Fibroblast of skin of left biceps (primary cell): ENCODE data around the gene ANKMY1.

Experiments
- DNase-seq, 2 experiments: peaks; one replicate each; pipeline ENCODE4 v3.0.0-alpha.2; 2013; ENCODE audit warnings: low read depth in 2 of 2

The ANKMY1 gene

GRCh38 chr2:240473211-240473610, 84.6 kb downstream of the ANKMY1 start:
- DNase-seq: no peak

DNA sequence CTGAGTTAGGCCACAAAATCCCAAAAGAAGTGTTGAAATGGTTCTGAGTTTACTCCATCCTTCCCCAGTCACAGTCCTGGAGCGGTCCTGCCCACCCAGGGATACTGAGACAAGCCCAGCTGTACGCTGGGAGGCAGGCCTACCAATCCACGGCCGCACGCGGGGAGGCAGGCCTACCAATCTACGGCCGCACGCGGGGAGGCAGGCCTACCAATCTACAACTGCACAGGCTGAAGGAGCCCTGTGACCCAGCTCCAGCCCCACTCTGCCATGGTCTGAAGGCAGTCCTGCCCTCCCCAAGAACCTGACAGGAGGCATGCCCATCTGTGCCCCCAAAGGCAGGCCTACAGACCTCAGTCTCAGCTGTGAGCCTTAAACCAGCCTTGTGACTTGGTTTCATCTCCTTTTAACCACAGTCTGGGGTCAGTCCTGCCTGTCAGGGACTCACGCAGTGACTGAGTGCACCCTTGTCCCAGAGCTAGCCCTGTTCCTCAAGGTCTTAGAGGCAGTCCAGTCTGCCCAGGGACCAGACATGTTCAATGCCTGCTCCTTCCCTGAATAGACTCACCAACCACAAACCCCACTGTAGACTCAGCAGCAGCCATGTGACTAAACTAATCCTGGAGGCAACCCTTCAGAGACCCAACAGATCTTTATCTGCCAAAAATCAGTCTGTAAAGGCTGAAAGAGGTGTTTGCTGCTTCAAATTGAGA, 85.6 kb downstream of the ANKMY1 start:
- DNase-seq: no peak

DNA sequence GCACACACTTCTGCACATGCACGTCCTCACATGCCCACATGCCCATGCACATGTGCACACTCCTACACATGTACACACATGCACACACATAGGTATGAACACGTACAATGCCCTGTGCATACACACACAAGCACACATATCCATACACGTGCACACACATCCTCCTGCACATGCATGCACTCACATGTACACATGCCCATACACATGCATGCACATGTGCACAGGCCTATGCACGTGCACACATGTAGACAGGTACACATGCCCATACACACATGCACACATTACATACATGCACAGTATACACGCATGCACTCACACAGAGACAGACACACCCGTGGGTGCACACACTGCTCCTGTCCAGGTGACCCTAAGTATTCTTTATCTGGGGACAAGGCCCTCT, 88.0 kb downstream of the ANKMY1 start:
- DNase-seq: no peak

- DNase-seq: no peak
Measured at GRCh38 chr2:240469239-240469636, 88.5 kb downstream of the ANKMY1 start.

DNA sequence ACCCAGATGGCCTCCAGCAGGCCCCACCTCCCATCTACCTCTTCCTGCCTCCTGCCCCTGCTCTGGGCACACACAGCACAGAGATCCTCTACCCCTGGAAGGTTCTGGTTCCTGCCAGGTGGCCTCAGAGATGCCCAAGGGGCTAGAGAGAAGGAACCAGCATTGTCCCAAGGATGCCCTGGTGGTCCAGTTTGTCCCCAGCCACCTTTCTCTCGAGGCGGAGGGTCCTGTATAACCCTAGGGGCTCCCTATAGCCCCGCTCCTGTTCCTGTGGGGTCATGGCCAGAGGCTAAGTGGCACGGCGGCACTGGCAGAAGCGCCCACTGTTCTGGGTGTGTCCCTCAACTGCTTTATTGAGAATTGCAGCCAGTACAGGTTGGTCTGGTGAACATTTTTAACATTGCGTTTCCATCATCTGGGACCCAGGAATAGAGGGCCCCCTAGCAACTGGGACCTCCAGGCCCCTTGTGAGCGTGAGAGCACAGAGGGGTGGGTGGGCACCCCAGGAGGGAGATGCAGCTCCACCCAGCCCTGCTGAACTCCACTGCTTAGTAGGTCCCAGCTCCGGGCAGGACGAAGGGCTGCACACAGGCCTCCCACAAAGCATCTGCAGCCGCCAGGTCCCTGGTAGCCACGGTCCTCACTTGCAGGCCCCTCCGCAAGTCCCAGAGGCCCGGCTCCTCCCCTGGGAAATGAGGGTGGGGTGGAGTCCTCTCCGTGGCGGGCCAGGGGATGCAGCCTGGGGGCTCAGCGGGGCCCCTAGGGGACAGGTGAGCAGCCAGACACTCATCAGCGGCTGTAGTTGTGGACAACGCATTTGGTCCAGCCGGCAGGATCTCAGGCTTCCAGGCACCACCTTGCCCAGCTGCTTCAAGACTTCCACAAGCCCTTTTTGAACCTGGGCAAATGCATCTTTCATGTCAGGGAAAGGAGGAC, 89.2 kb downstream of the ANKMY1 start:
- DNase-seq: no peak

DNA sequence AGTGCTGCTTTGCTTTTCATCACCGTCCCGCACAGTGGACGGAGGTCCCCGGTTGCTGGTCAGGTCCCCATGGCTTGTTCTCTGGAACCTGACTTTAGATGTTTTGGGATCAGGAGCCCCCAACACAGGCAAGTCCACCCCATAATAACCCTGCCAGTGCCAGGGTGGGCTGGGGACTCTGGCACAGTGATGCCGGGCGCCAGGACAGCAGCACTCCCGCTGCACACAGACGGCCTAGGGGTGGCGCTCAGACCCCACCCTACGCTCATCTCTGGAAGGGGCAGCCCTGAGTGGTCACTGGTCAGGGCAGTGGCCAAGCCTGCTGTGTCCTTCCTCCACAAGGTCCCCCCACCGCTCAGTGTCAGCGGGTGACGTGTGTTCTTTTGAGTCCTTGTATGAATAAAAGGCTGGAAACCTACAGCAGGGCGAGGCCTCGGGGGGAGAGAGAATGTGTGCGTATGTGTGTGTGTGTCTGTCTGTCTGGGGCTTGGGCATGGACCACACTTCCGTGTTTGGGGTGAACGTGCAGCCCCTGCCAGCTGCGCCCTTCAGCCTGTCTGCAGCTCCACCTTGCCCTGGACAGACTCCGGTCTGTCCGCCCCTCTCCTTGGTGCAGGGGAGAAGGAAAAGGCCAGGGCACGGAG, 90.0 kb downstream of the ANKMY1 start:
- no peak for DNase-seq

GRCh38 chr2:240467149-240467642, 90.6 kb downstream of the ANKMY1 start:
- DNase-seq: no peak

- no peak for DNase-seq
Measured at GRCh38 chr2:240466579-240467148, 91.1 kb downstream of the ANKMY1 start.

- DNase-seq: no peak
Measured at GRCh38 chr2:240465765-240466578, 91.8 kb downstream of the ANKMY1 start.

DNA sequence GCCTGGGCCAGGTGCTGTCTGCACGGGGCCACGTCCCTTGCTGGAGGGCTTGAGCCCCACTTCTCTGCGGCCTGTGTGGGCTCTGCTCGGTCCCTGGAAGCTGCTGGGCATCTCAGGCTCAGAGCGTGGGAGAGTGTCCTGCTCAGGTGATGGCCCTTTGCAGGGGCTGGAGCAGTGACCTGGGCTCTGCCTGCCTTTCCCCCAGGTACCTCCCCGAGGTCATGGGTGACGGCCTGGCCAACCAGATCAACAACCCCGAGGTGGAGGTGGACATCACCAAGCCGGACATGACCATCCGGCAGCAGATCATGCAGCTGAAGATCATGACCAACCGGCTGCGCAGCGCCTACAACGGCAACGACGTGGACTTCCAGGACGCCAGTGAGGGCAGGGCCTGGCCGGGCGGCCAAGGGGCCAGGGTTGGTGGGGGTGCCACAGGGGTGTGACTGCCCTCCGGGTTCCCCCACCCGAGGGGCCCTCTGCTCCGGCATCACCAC, 92.5 kb downstream of the ANKMY1 start:
- no peak for DNase-seq

DNA sequence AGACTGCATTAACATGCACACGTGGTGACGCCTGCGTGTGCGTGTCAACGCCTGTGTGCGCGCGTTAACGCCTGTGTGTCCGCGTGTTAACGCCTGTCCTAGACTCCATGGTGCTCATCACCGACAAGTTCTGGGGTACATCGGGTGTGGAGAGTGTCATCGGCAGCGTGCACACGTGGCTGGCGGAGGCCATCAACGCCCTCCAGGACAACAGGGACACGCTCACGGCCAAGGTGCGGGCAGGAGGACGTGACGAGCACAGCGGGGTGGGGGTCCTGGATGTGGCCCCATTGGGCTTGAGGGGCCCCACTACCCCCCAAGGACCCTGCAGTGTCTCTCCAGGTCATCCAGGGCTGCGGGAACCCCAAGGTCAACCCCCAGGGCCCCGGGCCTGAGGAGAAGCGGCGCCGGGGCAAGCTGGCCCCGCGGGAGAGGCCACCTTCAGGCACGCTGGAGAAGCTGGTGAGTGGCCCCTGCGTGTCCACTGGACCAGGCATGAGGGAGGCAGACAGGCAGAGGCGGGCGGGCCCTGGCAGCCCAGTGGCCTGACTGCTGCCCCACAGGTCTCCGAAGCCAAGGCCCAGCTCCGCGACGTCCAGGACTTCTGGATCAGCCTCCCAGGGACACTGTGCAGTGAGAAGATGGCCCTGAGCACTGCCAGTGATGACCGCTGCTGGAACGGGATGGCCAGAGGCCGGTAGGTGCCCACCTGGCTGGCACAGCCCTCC, 93.1 kb downstream of the ANKMY1 start:
- DNase-seq: no peak

GRCh38 chr2:240463866-240464481, 93.8 kb downstream of the ANKMY1 start:
- DNase-seq: no peak

DNA sequence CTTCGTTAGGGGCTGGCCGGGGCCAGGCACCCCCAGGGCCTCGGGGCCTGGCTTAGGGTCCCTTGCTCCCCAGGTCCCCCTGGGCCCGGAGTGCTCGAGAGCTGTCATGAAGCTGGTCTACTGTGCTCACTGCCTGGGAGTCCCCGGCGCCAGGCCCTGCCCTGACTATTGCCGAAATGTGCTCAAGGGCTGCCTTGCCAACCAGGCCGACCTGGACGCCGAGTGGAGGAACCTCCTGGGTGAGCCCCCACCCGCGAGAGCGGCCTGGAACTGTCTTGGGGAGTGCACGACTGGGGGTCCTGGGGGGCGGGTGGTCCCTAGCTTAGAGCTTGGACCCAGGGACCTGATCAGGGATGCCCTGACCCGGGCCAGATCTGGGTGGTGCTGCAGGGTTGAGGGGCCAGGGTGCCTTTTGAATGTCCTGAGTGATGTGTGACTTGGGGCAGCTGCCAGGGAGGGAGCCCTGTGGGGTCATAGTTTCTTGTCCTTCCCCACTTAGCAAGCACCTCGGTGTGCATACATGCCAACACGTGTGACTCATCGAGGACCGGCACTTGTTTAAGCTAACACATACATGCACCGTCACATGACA, 94.4 kb downstream of the ANKMY1 start:
- no peak for DNase-seq

DNA sequence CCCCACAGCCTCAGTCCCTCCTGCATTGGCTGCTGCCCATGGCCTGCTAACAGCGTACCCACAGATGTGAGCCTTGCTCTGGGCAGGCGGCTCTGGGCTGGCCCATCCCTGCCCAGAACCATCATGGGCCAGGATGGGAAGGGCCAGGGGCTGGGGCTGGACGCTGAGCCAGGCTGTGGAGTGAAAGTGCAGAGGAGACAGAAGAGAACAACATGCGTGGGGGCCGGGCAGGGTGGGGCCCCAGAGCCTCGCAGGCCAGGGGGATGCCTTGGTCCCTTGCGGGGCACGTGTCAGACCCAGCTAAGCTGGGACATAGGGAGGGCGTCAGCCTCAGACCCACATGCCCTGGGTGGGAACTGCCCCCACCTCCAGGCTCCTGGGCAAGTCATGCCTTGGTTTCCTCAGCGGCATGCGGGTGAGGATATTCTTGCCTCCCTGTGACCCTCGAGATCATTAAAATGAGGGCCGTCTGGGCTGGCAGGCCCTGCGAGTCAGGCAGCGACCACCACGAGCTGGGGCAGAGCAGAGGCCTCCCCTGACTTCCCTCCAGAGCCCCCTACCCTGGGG, 95.0 kb downstream of the ANKMY1 start:
- no peak for DNase-seq

GRCh38 chr2:240462073-240462706, 95.6 kb downstream of the ANKMY1 start:
- DNase-seq: no peak

- no peak for DNase-seq
Measured at GRCh38 chr2:240461471-240462072, 96.2 kb downstream of the ANKMY1 start.

DNA sequence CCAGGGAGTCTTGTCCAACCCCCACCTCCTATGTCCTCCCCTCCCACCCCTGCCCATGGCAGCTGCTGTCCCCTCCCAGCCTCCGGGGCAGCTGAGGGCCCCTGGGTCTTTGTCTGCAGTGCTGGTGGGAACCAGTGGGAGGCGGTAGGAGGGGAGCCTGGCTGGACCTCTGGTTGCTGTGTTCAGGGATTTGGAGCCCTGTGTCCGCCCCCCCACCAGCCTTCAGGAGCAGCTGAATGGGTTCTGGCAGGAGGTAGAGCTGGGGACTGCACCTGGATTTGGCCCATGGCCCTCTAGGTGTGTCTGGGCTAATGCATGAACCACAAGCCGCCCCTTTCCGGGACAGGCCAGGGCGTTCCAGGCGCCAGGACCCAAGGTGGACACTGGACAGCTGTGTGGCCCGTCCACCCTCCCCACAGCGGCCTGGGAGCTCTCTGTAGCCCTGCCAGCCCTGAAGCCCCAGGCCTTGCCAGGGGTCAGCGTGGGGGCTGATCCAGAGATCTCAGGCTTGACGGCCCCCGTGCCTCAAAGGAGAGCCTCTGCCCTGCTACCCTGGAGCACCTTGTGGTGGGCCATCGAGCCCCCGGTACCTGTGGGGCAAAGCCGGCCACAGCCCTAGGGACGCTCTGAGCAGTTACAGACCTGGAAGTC, 96.9 kb downstream of the ANKMY1 start:
- no peak for DNase-seq
